H9 (cell line): ENCODE results near the gene NCEH1. TPM values are rescaled to one million over a fixed set of nuclear protein-coding genes. Genes with fewer than 3 reads are reported as not detected.
A peak's percentile ranks its signal among the peaks of the same experiment; 100 is the strongest.

Experiments
- DNase-seq: peaks from one replicate; pipeline ENCODE4 v3.0.0-alpha.2; 2017
- H2AFZ ChIP-seq: one replicate; pipeline ENCODE4 v1.6.1; 2013; ENCODE audit warnings: mild to moderate bottlenecking, low read length, control low read depth, moderate library complexity
- H2AK5ac ChIP-seq: 2 replicates; pipeline ENCODE4 v1.6.1; 2013; ENCODE audit warnings: low read length, control low read depth, mixed read lengths; ENCODE audit not compliant: insufficient read length
- H2BK120ac ChIP-seq: one replicate; pipeline ENCODE4 v1.6.1; 2013; ENCODE audit warnings: low read depth, mild to moderate bottlenecking, low read length, control low read depth, inconsistent platforms; ENCODE audit not compliant: poor library complexity, severe bottlenecking
- H2BK12ac ChIP-seq: 2 replicates; pipeline ENCODE4 v1.6.1; 2013; ENCODE audit warnings: low read length, control low read depth, mixed read lengths, low read depth; ENCODE audit not compliant: insufficient read length
- H2BK15ac ChIP-seq: 2 replicates; pipeline ENCODE4 v1.6.1; 2013; ENCODE audit warnings: low read depth, low read length, control low read depth
- H2BK20ac ChIP-seq: one replicate; pipeline ENCODE4 v1.6.1; 2013; ENCODE audit warnings: low read depth, mild to moderate bottlenecking, low read length, control low read depth, inconsistent platforms; ENCODE audit not compliant: poor library complexity, severe bottlenecking
- H2BK5ac ChIP-seq: 2 replicates; pipeline ENCODE4 v1.6.1; 2013; ENCODE audit warnings: low read length, control low read depth, mixed read lengths; ENCODE audit not compliant: insufficient read length
- H3K14ac ChIP-seq: 2 replicates; pipeline ENCODE4 v1.6.1; 2013; ENCODE audit warnings: low read length, control low read depth; ENCODE audit not compliant: insufficient read depth
- H3K18ac ChIP-seq: 2 replicates; pipeline ENCODE4 v1.6.1; 2013; ENCODE audit warnings: low read depth, mild to moderate bottlenecking, mixed read lengths, low read length, control low read depth; ENCODE audit not compliant: insufficient read length
- H3K23ac ChIP-seq: 2 replicates; pipeline ENCODE4 v1.6.1; 2013; ENCODE audit warnings: low read length, control low read depth, mixed read lengths, low read depth; ENCODE audit not compliant: insufficient read length
- H3K23me2 ChIP-seq: 2 replicates; pipeline ENCODE4 v1.6.1; 2013; ENCODE audit warnings: low read depth, mild to moderate bottlenecking, mixed read lengths, low read length, control low read depth; ENCODE audit not compliant: insufficient read length, poor library complexity, severe bottlenecking
- H3K27ac ChIP-seq: 2 replicates; pipeline ENCODE4 v1.5.1; 2013; ENCODE audit warnings: low read length, control low read depth, mixed read lengths, low read depth; ENCODE audit not compliant: insufficient read length
- H3K27me3 ChIP-seq: 2 replicates; pipeline ENCODE4 v1.6.1; 2013; ENCODE audit warnings: low read length, control low read depth, inconsistent platforms; ENCODE audit not compliant: insufficient read depth
- H3K4ac ChIP-seq: 2 replicates; pipeline ENCODE4 v1.6.1; 2013; ENCODE audit warnings: low read depth, mild to moderate bottlenecking, control low read depth, inconsistent platforms, low read length, moderate library complexity
- H3K4me1 ChIP-seq: 2 replicates; pipeline ENCODE4 v1.6.1; 2013; ENCODE audit warnings: low read length, control low read depth, inconsistent platforms; ENCODE audit not compliant: insufficient read depth
- H3K4me2 ChIP-seq: 2 replicates; pipeline ENCODE4 v1.6.1; 2013; ENCODE audit warnings: low read length, control low read depth, mixed read lengths; ENCODE audit not compliant: insufficient read length, insufficient read depth
- H3K56ac ChIP-seq: 2 replicates; pipeline ENCODE4 v1.6.1; 2013; ENCODE audit warnings: low read depth, mild to moderate bottlenecking, mixed read lengths, low read length, control low read depth; ENCODE audit not compliant: insufficient read length
- H3K79me1 ChIP-seq: 2 replicates; pipeline ENCODE4 v1.6.1; 2013; ENCODE audit warnings: low read depth, mild to moderate bottlenecking, moderate library complexity, low read length, control low read depth, inconsistent platforms; ENCODE audit not compliant: insufficient read depth, poor library complexity, severe bottlenecking
- H3K79me2 ChIP-seq: 2 replicates; pipeline ENCODE4 v1.6.1; 2013; ENCODE audit warnings: low read length, control low read depth, inconsistent platforms; ENCODE audit not compliant: insufficient read depth
- H3K9ac ChIP-seq: 2 replicates; pipeline ENCODE4 v1.6.1; 2013; ENCODE audit warnings: low read length, control low read depth, mixed read lengths; ENCODE audit not compliant: insufficient read length; ENCODE audit errors: extremely low read depth
- H3K9me3 ChIP-seq: one replicate; pipeline ENCODE4 v1.6.1; 2013; ENCODE audit warnings: low read depth, low read length, inconsistent platforms; ENCODE audit not compliant: control insufficient read depth
- H3T11ph ChIP-seq: one replicate; pipeline ENCODE4 v1.6.1; 2013; ENCODE audit warnings: mild to moderate bottlenecking, low read length, control low read depth, inconsistent platforms
- H4K20me1 ChIP-seq: one replicate; pipeline ENCODE4 v1.6.1; 2013; ENCODE audit not compliant: control insufficient read depth, insufficient read length, insufficient read depth
- H4K5ac ChIP-seq: 2 replicates; pipeline ENCODE4 v1.6.1; 2013; ENCODE audit warnings: low read depth, mild to moderate bottlenecking, mixed read lengths, low read length, control low read depth; ENCODE audit not compliant: insufficient read length
- H4K8ac ChIP-seq: replicated peaks from 2 replicates; pipeline ENCODE4 v1.6.1; 2013; ENCODE audit warnings: low read length, control low read depth, mixed read lengths, low read depth; ENCODE audit not compliant: insufficient read length
- H4K91ac ChIP-seq: 2 replicates; pipeline ENCODE4 v1.6.1; 2013; ENCODE audit warnings: low read depth, mild to moderate bottlenecking, moderate library complexity, mixed read lengths, low read length, control low read depth; ENCODE audit not compliant: insufficient read length
- H3K27ac Mint-ChIP-seq, 3 experiments: 2 replicates in 2 of 3; 3 replicates in 1 of 3; pipeline ENCODE4 v1.8.0; 2020 to 2021; ENCODE audit warnings: mixed read lengths in 3 of 3, mild to moderate bottlenecking in 1 of 3, moderate library complexity in 1 of 3
- H3K27me3 Mint-ChIP-seq: 2 replicates; pipeline ENCODE4 v1.8.0; 2021; ENCODE audit warnings: low read depth, mild to moderate bottlenecking, moderate library complexity, mixed read lengths
- H3K36me3 Mint-ChIP-seq, 3 experiments: 2 replicates in 2 of 3; 3 replicates in 1 of 3; pipeline ENCODE4 v1.8.0; 2020 to 2021; ENCODE audit warnings: low read depth in 3 of 3, mixed read lengths in 3 of 3; ENCODE audit not compliant: insufficient read depth in 1 of 3
- H3K4me1 Mint-ChIP-seq, 2 experiments: 2 replicates each; pipeline ENCODE4 v1.8.0; 2020; ENCODE audit warnings: mixed read lengths in 2 of 2
- H3K4me3 Mint-ChIP-seq, 2 experiments: 2 replicates in 1 of 2; 3 replicates in 1 of 2; pipeline ENCODE4 v1.8.0; 2020 to 2021; ENCODE audit warnings: mild to moderate bottlenecking in 2 of 2, mixed read lengths in 2 of 2, moderate library complexity in 1 of 2
- H3K9me3 Mint-ChIP-seq, 2 experiments: 2 replicates in 1 of 2; 3 replicates in 1 of 2; pipeline ENCODE4 v1.8.0; 2020; ENCODE audit warnings: mild to moderate bottlenecking in 2 of 2, mixed read lengths in 2 of 2, moderate library complexity in 1 of 2
- CTCF ChIP-seq: fragments of 200-600 bp; sonication (generic); conservative IDR thresholded peaks from 3 replicates; pipeline ENCODE4 v1.8.0; 2021; ENCODE audit warnings: antibody characterized with exemption, mild to moderate bottlenecking
- WGBS: extraction: QIAGEN DNeasy Blood & Tissue Kit; methylation state at CpG from one replicate; pipeline ENCODE4 v1.1.7; 2013; ENCODE audit warnings: missing lambda C conversion rate, low lambda C conversion rate, mixed read lengths; ENCODE audit not compliant: insufficient read length; ENCODE audit errors: extremely low coverage; 5-methylcytosine and 5-hydroxymethylcytosine counted together
- total RNA-seq: library from RNA; stranded (reverse); gene quantifications from 2 replicates; pipeline ENCODE4 v1.2.1, GENCODE V29; 2021

Gene NCEH1
- total RNA-seq, 1 experiment from 2014 or later: 2.3 TPM

- H4K8ac ChIP-seq: no peak overlapping the region
- H3K4ac ChIP-seq: no peak overlapping the region
- no peak overlapping the region for H4K5ac ChIP-seq
- H3K23ac ChIP-seq: no peak overlapping the region
- H3T11ph ChIP-seq: no peak overlapping the region
- no peaks in the 10 kb centered on the region for H3K23me2 ChIP-seq
- H3K9ac ChIP-seq: no peak overlapping the region
- no CpG with 5 or more reads among the region's 1 CpG for WGBS
- H3K27me3 ChIP-seq: no peaks in the 10 kb centered on the region
- H3K18ac ChIP-seq: no peak overlapping the region
- no peak overlapping the region for H2AFZ ChIP-seq
- no peak overlapping the region for H2BK15ac ChIP-seq
- H4K20me1 ChIP-seq: no peaks in the 10 kb centered on the region
- H2BK12ac ChIP-seq: no peak overlapping the region
- Mint-ChIP-seq H3K36me3 (no peaks in the 10 kb centered on the region; a peak in 1 of 7 replicates), H3K27ac (peak overlapping the region in 1 of 3 experiments; percentile 8; a peak in 1 of 7 replicates), H3K9me3 (no peaks in the 10 kb centered on the region; a peak in 1 of 5 replicates), H3K4me3 (no peak overlapping the region), H3K27me3 (no peaks in the 10 kb centered on the region), H3K4me1 (peaks cover 4 to 13% of the 10 kb centered on the region in 2 experiments; a peak in 3 of 4 replicates)
- H3K9me3 ChIP-seq: no peaks in the 10 kb centered on the region
- H4K91ac ChIP-seq: no peak overlapping the region
- no peak overlapping the region for H3K27ac ChIP-seq
- H3K79me1 ChIP-seq: no peaks in the 10 kb centered on the region
- no peak for TF ChIP-seq CTCF
- H3K56ac ChIP-seq: no peak overlapping the region
- no peak overlapping the region for H3K4me2 ChIP-seq
- H2AK5ac ChIP-seq: no peak overlapping the region
- no peak overlapping the region for H2BK5ac ChIP-seq
- H2BK120ac ChIP-seq: no peak overlapping the region
- H3K79me2 ChIP-seq: no peaks in the 10 kb centered on the region
- peaks cover 3% of the 10 kb centered on the region; the same call in 1 of the 2 replicates for H3K4me1 ChIP-seq
- H3K14ac ChIP-seq: no peak overlapping the region
- no peak for DNase-seq
- no peak overlapping the region for H2BK20ac ChIP-seq
These were observed 19.9 kb downstream of the NCEH1 start for GRCh38 chr3:172690936-172691335.
